Esophagus muscularis mucosa (tissue), 4 donors: Measurements from ENCODE around the gene RAB11FIP4. TPM values are rescaled to one million over a fixed set of nuclear protein-coding genes. Genes with fewer than 3 reads are reported as not detected.

Experiments
- DNase-seq: peaks from one replicate; pipeline ENCODE4 v3.0.0-alpha.2; 2017; ENCODE audit errors: extremely low spot score
- H3K27ac ChIP-seq, 4 donors: fragments of 200-600 bp; sonication (generic); replicated peaks in 1 of 4; 1 replicate in 3 of 4; 2 replicates in 1 of 4; pipeline ENCODE4 v1.5.1; 2016 to 2019; ENCODE audit warnings: mild to moderate bottlenecking in 1 of 4
- H3K27me3 ChIP-seq, 4 donors: fragments of 200-600 bp; sonication (generic); one replicate each; pipeline versions ENCODE4 v1.5.1 to v1.6.0; 2016 to 2019
- H3K36me3 ChIP-seq, 4 donors: fragments of 200-600 bp; sonication (generic); one replicate each; pipeline ENCODE4 v1.5.1; 2016 to 2019
- H3K4me1 ChIP-seq, 4 donors: fragments of 200-600 bp; sonication (generic); one replicate each; pipeline ENCODE4 v1.5.1; 2016 to 2019
- H3K4me3 ChIP-seq, 4 donors: fragments of 200-600 bp; sonication (generic); 1 replicate in 2 of 4; 2 replicates in 2 of 4; pipeline ENCODE4 v1.5.1; 2016 to 2019; ENCODE audit warnings: mild to moderate bottlenecking in 4 of 4, moderate library complexity in 1 of 4
- H3K9me3 ChIP-seq, 4 donors: fragments of 200-600 bp; sonication (generic); 1 replicate in 3 of 4; 2 replicates in 1 of 4; pipeline ENCODE4 v1.5.1; 2016 to 2019
- CTCF ChIP-seq, 3 experiments: fragments of 200-600 bp in 2 of 3; fragments of 450-650 bp in 1 of 3; sonication (generic) in 2 of 3; IDR thresholded peaks; one replicate each; pipeline ENCODE4 v1.5.1; 2017 to 2019; ENCODE audit warnings: antibody characterized with exemption in 3 of 3, mild to moderate bottlenecking in 2 of 3, moderate library complexity in 1 of 3
- EP300 ChIP-seq: sonication (generic); formaldehyde crosslinking; IDR thresholded peaks from one replicate; pipeline ENCODE4 v1.6.1; 2017; ENCODE audit warnings: antibody characterized with exemption
- POLR2A ChIP-seq: fragments of 450-650 bp; IDR thresholded peaks from one replicate; pipeline ENCODE4 v1.6.1; 2017; ENCODE audit warnings: antibody characterized with exemption, moderate library complexity, mild to moderate bottlenecking, low read depth
- POLR2AphosphoS5 ChIP-seq, 2 donors: sonication (generic); formaldehyde crosslinking; IDR thresholded peaks; one replicate each; pipeline ENCODE4 v1.6.1; 2017; ENCODE audit warnings: antibody characterized with exemption in 2 of 2
- WGBS: methylation state at CpG from one replicate; pipeline ENCODE4 v1.1.5; 2018; 5-methylcytosine and 5-hydroxymethylcytosine counted together
- intact Hi-C: fragments of 100-400 bp; cut with DNase I; formaldehyde crosslinking; loops from one replicate; pipeline ENCODE4 v1.15.1; 2023
- total RNA-seq, 4 donors: library from RNA; depleted of rRNA; stranded (reverse); fragments of >200 nt; gene quantifications; one replicate each; pipeline versions ENCODE4 v1.1.0 to v1.2.1, GENCODE V29; 2016

The RAB11FIP4 gene
- total RNA-seq, 4 donors from 2014 or later: 0.75 to 2.3 (median 1.7) TPM

- Histone ChIP-seq H3K27me3 (no peaks in the 10 kb centered on the region), H3K4me3 (no peak overlapping the region), H3K9me3 (no peaks in the 10 kb centered on the region), H3K36me3 (peaks cover 0 to 17% (median 10%) of the 10 kb centered on the region in 4 donors), H3K4me1 (peaks cover 49 to 78% (median 66%) of the 10 kb centered on the region in 4 donors), H3K27ac (peak overlapping the region in 1 of 4 donors; percentile 87)
- TF ChIP-seq CTCF (IDR thresholded peaks at IDR 0.05): no peak
- TF ChIP-seq EP300: no peak
- TF ChIP-seq POLR2AphosphoS5 (IDR thresholded peaks at IDR 0.05): no peak
- TF ChIP-seq POLR2A: no peak
- WGBS: 96% methylated on average over 13 of the region's 13 CpGs
- no peak for DNase-seq
- intact Hi-C loops: no loop called here
These were observed 183.6 kb downstream of the RAB11FIP4 start for GRCh38 chr17:31575043-31575442.

GRCh38 chr17:31579265-31579664, 187.8 kb downstream of the RAB11FIP4 start:
- WGBS: 37% methylated on average over 4 of the region's 4 CpGs
- Histone ChIP-seq H3K4me3 (no peak overlapping the region), H3K9me3 (no peaks in the 10 kb centered on the region), H3K27ac (peak overlapping the region; percentile 2 to 87 (median 22)), H3K4me1 (peaks cover 35 to 65% (median 56%) of the 10 kb centered on the region in 4 donors), H3K27me3 (no peaks in the 10 kb centered on the region), H3K36me3 (peaks cover 0 to 17% (median 10%) of the 10 kb centered on the region in 4 donors)
- intact Hi-C loops: no loop called here
- TF ChIP-seq POLR2A (no peak), POLR2AphosphoS5 (IDR thresholded peaks at IDR 0.05) (no peak), EP300 (no peak), CTCF (IDR thresholded peaks at IDR 0.05) (no peak)
- DNase-seq: no peak

- H3K27me3 ChIP-seq: no peaks in the 10 kb centered on the region
- H3K9me3 ChIP-seq: no peaks in the 10 kb centered on the region
- H3K4me1 ChIP-seq: peaks cover 35 to 55% (median 48%) of the 10 kb centered on the region in 4 donors
- intact Hi-C loops: no loop called here
- peak overlapping the region; percentile 71 to 87 (median 84) for H3K27ac ChIP-seq
- peaks cover 0 to 17% (median 10%) of the 10 kb centered on the region in 4 donors for H3K36me3 ChIP-seq
- 86% methylated on average over 3 of the region's 3 CpGs for WGBS
- no peak for DNase-seq
- TF ChIP-seq CTCF (IDR thresholded peaks at IDR 0.05): no peak
- no peak for TF ChIP-seq POLR2A
- TF ChIP-seq POLR2AphosphoS5 (IDR thresholded peaks at IDR 0.05): no peak
- no peak for TF ChIP-seq EP300
- no peak overlapping the region for H3K4me3 ChIP-seq
These were observed 188.8 kb downstream of the RAB11FIP4 start for GRCh38 chr17:31580316-31580705.

- peak overlapping the region; percentile 18 to 41 (median 24) for H3K4me3 ChIP-seq
- no peak for TF ChIP-seq EP300
- TF ChIP-seq CTCF (IDR thresholded peaks at IDR 0.05): no peak
- peak; percentile 49 to 50 for TF ChIP-seq POLR2AphosphoS5 (IDR thresholded peaks at IDR 0.05)
- TF ChIP-seq POLR2A: no peak
- peak overlapping the region; percentile 71 to 87 (median 84) for H3K27ac ChIP-seq
- 8% methylated on average over 4 of the region's 16 CpGs for WGBS
- peaks cover 0 to 12% (median 8%) of the 10 kb centered on the region in 4 donors for H3K36me3 ChIP-seq
- no peaks in the 10 kb centered on the region for H3K9me3 ChIP-seq
- no peak for DNase-seq
- intact Hi-C loops: no loop called here
- H3K27me3 ChIP-seq: no peaks in the 10 kb centered on the region
- peaks cover 35 to 50% (median 48%) of the 10 kb centered on the region in 4 donors for H3K4me1 ChIP-seq
These were observed 189.4 kb downstream of the RAB11FIP4 start for GRCh38 chr17:31580706-31581490.
